ENCODE data around the gene MAEA.

DNA sequence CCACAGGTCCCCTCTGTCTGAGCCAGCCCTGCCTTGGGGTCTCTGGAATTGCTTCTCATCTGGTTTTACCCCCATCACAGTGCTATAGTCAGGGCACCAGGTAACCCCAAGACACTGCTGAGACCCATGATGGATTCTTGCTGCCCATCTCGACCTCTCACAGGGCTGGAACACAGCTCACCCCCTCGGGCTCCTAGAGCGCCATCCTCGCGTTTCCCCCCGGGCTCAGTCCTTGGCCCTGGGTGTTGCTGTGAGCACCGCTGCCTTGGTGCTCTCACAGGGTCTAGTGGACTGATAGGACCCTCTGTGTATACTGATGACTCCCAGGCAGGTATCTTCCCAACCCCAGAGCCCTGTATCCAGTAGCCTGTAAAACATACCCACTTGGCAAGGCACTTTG, 8.8 kb downstream of the MAEA start:
- no peak for TF ChIP-seq CTCF (IDR thresholded peaks at IDR 0.05; ENCODE audit: borderline replicate concordance, extremely low read depth, low read length, poor library complexity, severe bottlenecking)
- no peak for TF ChIP-seq EZH2 (IDR thresholded peaks at IDR 0.05; ENCODE audit: borderline replicate concordance, low read depth, low read length, severe bottlenecking)
